DMS53 (cell line): ENCODE data around the gene PTPDC1.
A peak's percentile ranks its signal among the peaks of the same experiment; 100 is the strongest.

Experiments used
- DNase-seq: peaks from one replicate; lab custom pipeline; 2025; lab: John Stamatoyannopoulos, UW

PTPDC1 gene

GRCh38 chr9:94140791-94141790, 56.8 kb downstream of the PTPDC1 start:
- no peak for DNase-seq

- no peak for DNase-seq
Observed at GRCh38 chr9:94142353-94142752, 58.1 kb downstream of the PTPDC1 start.

- no peak for DNase-seq
Observed at GRCh38 chr9:94144394-94144793, 60.1 kb downstream of the PTPDC1 start.

- no peak for DNase-seq
Observed at GRCh38 chr9:94145640-94146039, 61.4 kb downstream of the PTPDC1 start.

GRCh38 chr9:94147776-94148175, 63.5 kb downstream of the PTPDC1 start:
- DNase-seq: no peak

GRCh38 chr9:94148419-94148818, 64.2 kb downstream of the PTPDC1 start:
- DNase-seq: no peak

GRCh38 chr9:94149696-94150095, 65.4 kb downstream of the PTPDC1 start:
- DNase-seq: no peak

GRCh38 chr9:94150279-94150828, 66.1 kb downstream of the PTPDC1 start:
- no peak for DNase-seq

- no peak for DNase-seq
Observed at GRCh38 chr9:94150890-94151650, 66.8 kb downstream of the PTPDC1 start.

- DNase-seq: no peak
Observed at GRCh38 chr9:94153905-94154304, 69.6 kb downstream of the PTPDC1 start.

GRCh38 chr9:94156348-94157049, 72.2 kb downstream of the PTPDC1 start:
- DNase-seq: no peak

GRCh38 chr9:94157050-94157801, 73.0 kb downstream of the PTPDC1 start:
- DNase-seq: peak; percentile 74
